Hepatocyte (in vitro differentiated cells): ENCODE measurements around the gene SEC61A1. TPM values are rescaled to one million over a fixed set of nuclear protein-coding genes. Genes with fewer than 3 reads are reported as not detected.

ENCODE experiments used
- DNase-seq: peaks from one replicate; pipeline ENCODE4 v3.0.0-alpha.2; 2016; ENCODE audit warnings: low spot score
- H2AFZ ChIP-seq: fragments of 200-600 bp; sonication (generic); 2 replicates; pipeline ENCODE4 v1.6.0; 2016; ENCODE audit warnings: antibody characterized with exemption, mild to moderate bottlenecking
- H3K27ac ChIP-seq: fragments of 200-600 bp; sonication (generic); 2 replicates; pipeline ENCODE4 v1.5.1; 2016; ENCODE audit warnings: mild to moderate bottlenecking
- H3K27me3 ChIP-seq: fragments of 200-600 bp; sonication (generic); 2 replicates; pipeline ENCODE4 v1.6.1; 2016
- H3K36me3 ChIP-seq: fragments of 200-600 bp; sonication (generic); replicated peaks from 2 replicates; pipeline ENCODE4 v1.5.1; 2016; ENCODE audit warnings: low read depth; ENCODE audit not compliant: insufficient read depth
- H3K4me1 ChIP-seq: fragments of 200-600 bp; sonication (generic); 2 replicates; pipeline ENCODE4 v1.5.1; 2016; ENCODE audit warnings: mild to moderate bottlenecking, moderate library complexity; ENCODE audit not compliant: insufficient read depth
- H3K4me2 ChIP-seq: fragments of 200-600 bp; sonication (generic); 2 replicates; pipeline ENCODE4 v1.6.0; 2016
- H3K4me3 ChIP-seq: fragments of 200-600 bp; sonication (generic); 2 replicates; pipeline ENCODE4 v1.5.1; 2016; ENCODE audit warnings: mild to moderate bottlenecking
- H3K79me2 ChIP-seq: fragments of 200-600 bp; sonication (generic); 2 replicates; pipeline ENCODE4 v1.6.0; 2017; ENCODE audit warnings: mild to moderate bottlenecking
- H3K9me2 ChIP-seq: fragments of 200-600 bp; sonication (generic); replicated peaks from 2 replicates; pipeline ENCODE4 v1.6.0; 2017; ENCODE audit warnings: mild to moderate bottlenecking; ENCODE audit not compliant: insufficient read depth
- H3K9me3 ChIP-seq: fragments of 200-600 bp; sonication (generic); 2 replicates; pipeline ENCODE4 v1.5.1; 2016; ENCODE audit warnings: low read depth, mild to moderate bottlenecking
- H4K20me1 ChIP-seq: fragments of 200-600 bp; sonication (generic); 2 replicates; pipeline ENCODE4 v1.6.0; 2016; ENCODE audit warnings: mild to moderate bottlenecking; ENCODE audit not compliant: insufficient read depth, poor library complexity, severe bottlenecking
- CTCF ChIP-seq: fragments of 200-600 bp; sonication (generic); IDR thresholded peaks from 2 replicates; pipeline ENCODE4 v1.5.1; 2016; ENCODE audit warnings: antibody characterized with exemption, mild to moderate bottlenecking; ENCODE audit not compliant: poor library complexity
- EZH2 ChIP-seq: fragments of 200-600 bp; sonication (generic); IDR thresholded peaks from 2 replicates; pipeline ENCODE4 v1.6.1; 2016; ENCODE audit warnings: antibody characterized with exemption, mild to moderate bottlenecking, borderline replicate concordance
- EZH2phosphoT487 ChIP-seq: fragments of 200-600 bp; sonication (generic); IDR thresholded peaks from one replicate; pipeline ENCODE4 v1.6.1; 2018; ENCODE audit warnings: antibody characterized with exemption, mild to moderate bottlenecking, low read depth, moderate library complexity; ENCODE audit not compliant: unreplicated experiment, severe bottlenecking
- WGBS: methylation state at CpG from one replicate; pipeline ENCODE4 v1.1.6; 2016; ENCODE audit warnings: low lambda C conversion rate; ENCODE audit errors: missing lambda C conversion rate; 5-methylcytosine and 5-hydroxymethylcytosine counted together
- polyA plus RNA-seq: library from polyadenylated mRNA; unstranded; fragments of >200 nt; fragmentation: Nextera tagmentation; extraction: Ambion mirVana; gene quantifications from 2 replicates; pipeline ENCODE4 v1.2.1, GENCODE V29; 2016
- total RNA-seq: library from RNA; depleted of rRNA; stranded (reverse); fragments of >200 nt; gene quantifications from 2 replicates; pipeline ENCODE4 v1.2.3, GENCODE V29; 2014

The SEC61A1 gene
- total and polyA plus RNA-seq, 2 experiments from 2014 or later = 268 to 299 TPM

- no peak for TF ChIP-seq EZH2phosphoT487
- TF ChIP-seq CTCF = no peak
- no peak for TF ChIP-seq EZH2
- no peak for DNase-seq
- Histone ChIP-seq H2AFZ (no peak overlapping the region), H3K9me3 (no peaks in the 10 kb centered on the region), H3K27ac (no peak overlapping the region), H3K36me3 (no peaks in the 10 kb centered on the region), H3K4me1 (peaks cover 18% of the 10 kb centered on the region), H3K4me2 (no peak overlapping the region), H3K4me3 (no peak overlapping the region), H4K20me1 (peaks cover 30% of the 10 kb centered on the region), H3K79me2 (no peaks in the 10 kb centered on the region), H3K9me2 (no peaks in the 10 kb centered on the region), H3K27me3 (no peaks in the 10 kb centered on the region)
- WGBS = 93% methylated on average over 11 of the region's 11 CpGs
Measured at GRCh38 chr3:128071771-128072453, 19.7 kb downstream of the SEC61A1 start.

DNA sequence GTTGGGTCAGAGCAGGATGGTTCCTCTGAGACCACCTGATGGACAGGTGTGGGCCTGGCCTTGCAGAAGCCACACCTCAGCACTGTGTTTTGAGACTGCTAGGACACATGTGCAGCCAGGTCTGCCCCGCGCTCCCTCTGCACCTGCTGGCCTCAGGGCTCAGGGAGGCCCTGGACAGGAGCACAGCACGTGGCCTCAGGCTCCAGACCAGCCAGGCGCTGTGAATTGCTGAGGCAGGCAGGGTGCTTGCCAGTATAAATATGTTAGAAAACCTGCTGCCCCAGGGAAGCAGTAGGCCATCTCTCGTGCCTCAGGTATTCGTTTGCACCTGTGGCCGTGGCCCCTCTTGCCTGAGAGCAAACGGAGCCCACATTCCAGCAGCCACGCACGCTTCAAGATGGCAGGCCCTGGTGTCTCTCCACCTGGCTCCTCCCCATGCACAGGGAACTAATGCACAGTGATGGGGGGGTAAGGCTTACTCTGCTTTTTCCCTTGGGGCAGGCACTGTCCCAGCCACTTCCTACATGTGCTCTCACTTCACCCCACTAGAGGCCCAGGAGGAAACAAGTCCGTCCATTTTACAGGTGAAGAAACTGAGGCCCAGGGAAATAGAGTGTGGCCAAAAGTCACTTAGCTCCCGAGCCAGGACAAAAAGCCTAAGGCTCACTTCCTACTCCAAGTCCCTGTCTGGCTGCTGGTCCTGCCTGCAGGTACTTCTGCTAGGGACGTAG is 20.4 kb downstream of the SEC61A1 start:
- Histone ChIP-seq H3K79me2 (no peaks in the 10 kb centered on the region), H3K4me2 (no peak overlapping the region), H3K4me1 (peaks cover 22% of the 10 kb centered on the region), H3K36me3 (no peaks in the 10 kb centered on the region), H3K4me3 (no peak overlapping the region), H3K9me3 (no peaks in the 10 kb centered on the region), H3K27me3 (no peaks in the 10 kb centered on the region), H3K9me2 (no peaks in the 10 kb centered on the region), H4K20me1 (peaks cover 31% of the 10 kb centered on the region), H2AFZ (no peak overlapping the region), H3K27ac (no peak overlapping the region)
- no peak for DNase-seq
- TF ChIP-seq EZH2 (no peak), EZH2phosphoT487 (no peak), CTCF (no peak)
- WGBS = 94% methylated on average over 13 of the region's 13 CpGs

DNA sequence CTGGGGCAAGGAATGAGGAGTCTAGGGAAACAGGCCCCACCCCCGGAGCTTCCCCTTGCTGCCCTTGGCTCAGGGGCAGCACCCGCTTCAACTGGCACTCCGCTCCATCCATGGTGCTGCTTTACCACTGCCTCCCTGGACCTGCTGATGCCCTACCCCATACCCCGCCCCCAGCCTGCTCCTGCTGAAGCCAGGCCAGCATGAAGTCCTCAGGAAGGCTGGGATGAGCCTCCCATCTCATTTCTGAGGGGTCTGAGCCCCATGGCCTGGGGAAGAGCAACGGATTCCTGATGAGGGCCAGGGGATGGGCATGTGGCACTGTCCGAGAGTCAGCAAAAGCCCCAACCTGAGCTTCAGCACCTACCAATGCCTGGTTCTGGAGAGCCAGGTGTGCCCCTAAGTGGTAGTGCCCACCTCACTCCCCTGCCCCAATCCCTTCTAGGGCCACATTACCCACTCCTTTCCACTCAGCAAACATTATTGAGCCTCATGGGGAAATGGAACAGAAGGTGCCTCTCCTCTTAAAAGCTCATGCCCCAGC is 21.0 kb downstream of the SEC61A1 start:
- TF ChIP-seq EZH2 = no peak
- no peak for TF ChIP-seq CTCF
- TF ChIP-seq EZH2phosphoT487 = no peak
- Histone ChIP-seq H3K36me3 (no peaks in the 10 kb centered on the region), H3K79me2 (no peaks in the 10 kb centered on the region), H2AFZ (no peak overlapping the region), H3K27ac (no peak overlapping the region), H3K4me3 (no peak overlapping the region), H3K27me3 (no peaks in the 10 kb centered on the region), H3K9me3 (no peaks in the 10 kb centered on the region), H3K4me1 (peaks cover 22% of the 10 kb centered on the region), H4K20me1 (peaks cover 34% of the 10 kb centered on the region), H3K4me2 (no peak overlapping the region), H3K9me2 (no peaks in the 10 kb centered on the region)
- no peak for DNase-seq
- 95% methylated on average over 6 of the region's 6 CpGs for WGBS
